Liver (tissue), 2 donors: ENCODE measurements around the gene BCAS2.

Source experiments
- TF ChIP-seq, protein P1 (sequence below): fragments of 150-350 bp; IDR thresholded peaks from 2 replicates; pipeline ENCODE4 v1.5.1; 2017; ENCODE audit warnings: improper control_type of control experiment, low read depth, low read length; ENCODE audit not compliant: missing input control
- TF ChIP-seq, protein P2 (sequence below): IDR thresholded peaks from 2 replicates; pipeline ENCODE4 v1.6.1; 2016; ENCODE audit warnings: antibody characterized with exemption, mild to moderate bottlenecking
- donor health status: healthy.

DNA sequence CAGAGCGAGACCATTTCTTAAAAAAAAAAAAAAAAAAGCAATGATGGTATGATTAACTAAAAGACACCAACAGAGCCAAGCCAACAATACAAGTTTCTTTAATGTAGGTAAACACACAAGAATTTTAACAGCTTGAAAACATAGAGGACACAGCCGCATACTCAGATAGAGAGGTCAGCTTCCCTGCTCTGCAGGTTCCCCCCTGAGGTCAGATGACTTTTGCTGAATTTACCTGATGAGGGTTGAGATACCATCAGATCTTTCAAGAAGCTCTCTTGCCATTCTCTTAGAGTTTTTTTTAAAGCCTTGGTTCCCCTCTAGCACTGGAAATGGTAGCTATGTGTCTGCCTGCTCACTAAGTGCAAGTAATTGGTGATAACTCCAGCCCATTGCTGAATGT lies 31.1 kb downstream of the BCAS2 start:
- TF ChIP-seq, protein P1, sequence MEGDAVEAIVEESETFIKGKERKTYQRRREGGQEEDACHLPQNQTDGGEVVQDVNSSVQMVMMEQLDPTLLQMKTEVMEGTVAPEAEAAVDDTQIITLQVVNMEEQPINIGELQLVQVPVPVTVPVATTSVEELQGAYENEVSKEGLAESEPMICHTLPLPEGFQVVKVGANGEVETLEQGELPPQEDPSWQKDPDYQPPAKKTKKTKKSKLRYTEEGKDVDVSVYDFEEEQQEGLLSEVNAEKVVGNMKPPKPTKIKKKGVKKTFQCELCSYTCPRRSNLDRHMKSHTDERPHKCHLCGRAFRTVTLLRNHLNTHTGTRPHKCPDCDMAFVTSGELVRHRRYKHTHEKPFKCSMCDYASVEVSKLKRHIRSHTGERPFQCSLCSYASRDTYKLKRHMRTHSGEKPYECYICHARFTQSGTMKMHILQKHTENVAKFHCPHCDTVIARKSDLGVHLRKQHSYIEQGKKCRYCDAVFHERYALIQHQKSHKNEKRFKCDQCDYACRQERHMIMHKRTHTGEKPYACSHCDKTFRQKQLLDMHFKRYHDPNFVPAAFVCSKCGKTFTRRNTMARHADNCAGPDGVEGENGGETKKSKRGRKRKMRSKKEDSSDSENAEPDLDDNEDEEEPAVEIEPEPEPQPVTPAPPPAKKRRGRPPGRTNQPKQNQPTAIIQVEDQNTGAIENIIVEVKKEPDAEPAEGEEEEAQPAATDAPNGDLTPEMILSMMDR: no peak
- TF ChIP-seq, protein P2, sequence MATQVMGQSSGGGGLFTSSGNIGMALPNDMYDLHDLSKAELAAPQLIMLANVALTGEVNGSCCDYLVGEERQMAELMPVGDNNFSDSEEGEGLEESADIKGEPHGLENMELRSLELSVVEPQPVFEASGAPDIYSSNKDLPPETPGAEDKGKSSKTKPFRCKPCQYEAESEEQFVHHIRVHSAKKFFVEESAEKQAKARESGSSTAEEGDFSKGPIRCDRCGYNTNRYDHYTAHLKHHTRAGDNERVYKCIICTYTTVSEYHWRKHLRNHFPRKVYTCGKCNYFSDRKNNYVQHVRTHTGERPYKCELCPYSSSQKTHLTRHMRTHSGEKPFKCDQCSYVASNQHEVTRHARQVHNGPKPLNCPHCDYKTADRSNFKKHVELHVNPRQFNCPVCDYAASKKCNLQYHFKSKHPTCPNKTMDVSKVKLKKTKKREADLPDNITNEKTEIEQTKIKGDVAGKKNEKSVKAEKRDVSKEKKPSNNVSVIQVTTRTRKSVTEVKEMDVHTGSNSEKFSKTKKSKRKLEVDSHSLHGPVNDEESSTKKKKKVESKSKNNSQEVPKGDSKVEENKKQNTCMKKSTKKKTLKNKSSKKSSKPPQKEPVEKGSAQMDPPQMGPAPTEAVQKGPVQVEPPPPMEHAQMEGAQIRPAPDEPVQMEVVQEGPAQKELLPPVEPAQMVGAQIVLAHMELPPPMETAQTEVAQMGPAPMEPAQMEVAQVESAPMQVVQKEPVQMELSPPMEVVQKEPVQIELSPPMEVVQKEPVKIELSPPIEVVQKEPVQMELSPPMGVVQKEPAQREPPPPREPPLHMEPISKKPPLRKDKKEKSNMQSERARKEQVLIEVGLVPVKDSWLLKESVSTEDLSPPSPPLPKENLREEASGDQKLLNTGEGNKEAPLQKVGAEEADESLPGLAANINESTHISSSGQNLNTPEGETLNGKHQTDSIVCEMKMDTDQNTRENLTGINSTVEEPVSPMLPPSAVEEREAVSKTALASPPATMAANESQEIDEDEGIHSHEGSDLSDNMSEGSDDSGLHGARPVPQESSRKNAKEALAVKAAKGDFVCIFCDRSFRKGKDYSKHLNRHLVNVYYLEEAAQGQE: no peak
